Measurements from ENCODE around the gene ALDH4A1. TPM values are rescaled to one million over a fixed set of nuclear protein-coding genes. Genes with fewer than 3 reads are reported as not detected.

Gene ALDH4A1
- total RNA-seq, 4 donors from 2014 or later = 16.5 to 25.8 (median 22.1) TPM

DNA sequence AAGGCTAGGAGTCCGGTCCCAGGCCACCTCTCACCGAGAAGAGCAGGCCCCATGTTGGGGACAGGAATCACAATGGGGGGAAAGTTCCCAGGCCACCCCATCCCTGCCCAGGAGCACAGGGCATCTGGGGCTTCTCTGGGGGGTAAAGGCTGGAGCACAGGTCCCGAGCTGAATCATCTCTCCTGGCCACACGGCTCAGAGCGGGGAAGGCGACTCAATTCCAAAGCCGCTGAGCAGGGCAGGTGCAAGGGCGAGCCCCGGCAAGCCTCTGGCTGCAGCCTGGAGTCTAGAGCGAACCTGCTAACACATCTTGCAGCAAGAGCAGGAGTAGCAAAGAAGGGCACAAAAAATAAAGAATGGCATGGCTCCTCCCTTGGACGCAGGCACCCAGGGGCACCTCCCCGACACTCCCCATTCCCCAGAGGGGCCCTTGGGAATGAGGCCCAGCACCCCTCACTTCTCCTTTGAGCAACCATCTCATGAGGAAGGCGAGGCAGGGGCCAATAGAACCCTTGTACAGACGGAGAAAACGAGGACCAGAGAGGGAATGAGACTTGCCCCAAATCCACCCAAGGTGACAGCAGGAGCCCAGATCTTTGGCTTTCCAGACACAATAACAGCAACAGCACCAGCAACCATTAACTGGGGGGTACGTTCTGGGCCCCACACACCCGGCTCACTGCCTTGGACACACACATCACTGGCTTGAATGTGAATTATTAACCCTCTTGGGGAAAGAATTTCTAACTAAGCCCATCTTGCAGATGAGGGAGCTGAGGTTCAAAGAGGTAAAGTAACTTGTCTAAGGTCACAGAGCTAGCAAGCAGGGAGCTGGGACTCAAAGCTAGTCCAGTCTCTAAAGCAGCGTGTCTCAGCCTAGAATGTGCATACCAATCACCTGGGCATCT is 20.7 kb upstream of the ALDH4A1 start:
- TF ChIP-seq, protein P1, sequence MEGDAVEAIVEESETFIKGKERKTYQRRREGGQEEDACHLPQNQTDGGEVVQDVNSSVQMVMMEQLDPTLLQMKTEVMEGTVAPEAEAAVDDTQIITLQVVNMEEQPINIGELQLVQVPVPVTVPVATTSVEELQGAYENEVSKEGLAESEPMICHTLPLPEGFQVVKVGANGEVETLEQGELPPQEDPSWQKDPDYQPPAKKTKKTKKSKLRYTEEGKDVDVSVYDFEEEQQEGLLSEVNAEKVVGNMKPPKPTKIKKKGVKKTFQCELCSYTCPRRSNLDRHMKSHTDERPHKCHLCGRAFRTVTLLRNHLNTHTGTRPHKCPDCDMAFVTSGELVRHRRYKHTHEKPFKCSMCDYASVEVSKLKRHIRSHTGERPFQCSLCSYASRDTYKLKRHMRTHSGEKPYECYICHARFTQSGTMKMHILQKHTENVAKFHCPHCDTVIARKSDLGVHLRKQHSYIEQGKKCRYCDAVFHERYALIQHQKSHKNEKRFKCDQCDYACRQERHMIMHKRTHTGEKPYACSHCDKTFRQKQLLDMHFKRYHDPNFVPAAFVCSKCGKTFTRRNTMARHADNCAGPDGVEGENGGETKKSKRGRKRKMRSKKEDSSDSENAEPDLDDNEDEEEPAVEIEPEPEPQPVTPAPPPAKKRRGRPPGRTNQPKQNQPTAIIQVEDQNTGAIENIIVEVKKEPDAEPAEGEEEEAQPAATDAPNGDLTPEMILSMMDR (IDR thresholded peaks at IDR 0.05) = no peak
- TF ChIP-seq POLR2A (IDR thresholded peaks at IDR 0.05) = no peak
- DNase-seq (ENCODE audit: low spot score in 2 of 2) = no peak
- intact Hi-C loops (cut with DNase I; ENCODE audit: low total_unique reads) = no loop called here
- whole genome bisulfite sequencing, 2 donors = 42 to 53% methylated on average over 17 to 18 of the region's 18 CpGs
- H3K4me3 ChIP-seq (ENCODE audit: low read depth, poor library complexity, severe bottlenecking) = no peak overlapping the region

DNA sequence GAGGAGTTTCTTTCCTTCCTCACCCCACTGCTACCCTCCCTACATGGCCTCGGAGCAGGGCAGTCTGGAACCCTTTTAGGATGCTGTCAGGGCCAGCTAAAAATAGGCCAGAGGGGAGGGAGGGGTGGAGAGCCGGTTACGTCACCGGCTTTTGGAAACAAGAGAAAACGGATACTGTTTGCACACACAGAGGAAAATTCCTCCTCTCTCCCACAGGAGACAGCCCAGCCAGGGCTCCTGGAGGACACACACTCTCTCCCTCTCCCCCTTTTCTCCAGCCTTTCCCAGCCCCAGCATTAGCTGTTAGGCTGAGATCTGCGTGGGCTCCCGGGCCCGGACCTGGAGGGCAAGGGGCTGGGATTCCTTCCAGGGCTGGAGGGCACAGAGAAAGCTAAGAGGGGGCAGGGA is 20.0 kb upstream of the ALDH4A1 start:
- no peak overlapping the region for H3K4me3 ChIP-seq (ENCODE audit: low read depth, poor library complexity, severe bottlenecking)
- TF ChIP-seq, protein P1 (IDR thresholded peaks at IDR 0.05) = no peak
- no peak for TF ChIP-seq POLR2A (IDR thresholded peaks at IDR 0.05)
- WGBS, 2 donors = 11 to 19% methylated on average over 8 of the region's 8 CpGs
- peak; percentile 75 to 95 for DNase-seq (ENCODE audit: low spot score in 2 of 2)
- intact Hi-C loops (cut with DNase I; ENCODE audit: low total_unique reads) = no loop called here

DNA sequence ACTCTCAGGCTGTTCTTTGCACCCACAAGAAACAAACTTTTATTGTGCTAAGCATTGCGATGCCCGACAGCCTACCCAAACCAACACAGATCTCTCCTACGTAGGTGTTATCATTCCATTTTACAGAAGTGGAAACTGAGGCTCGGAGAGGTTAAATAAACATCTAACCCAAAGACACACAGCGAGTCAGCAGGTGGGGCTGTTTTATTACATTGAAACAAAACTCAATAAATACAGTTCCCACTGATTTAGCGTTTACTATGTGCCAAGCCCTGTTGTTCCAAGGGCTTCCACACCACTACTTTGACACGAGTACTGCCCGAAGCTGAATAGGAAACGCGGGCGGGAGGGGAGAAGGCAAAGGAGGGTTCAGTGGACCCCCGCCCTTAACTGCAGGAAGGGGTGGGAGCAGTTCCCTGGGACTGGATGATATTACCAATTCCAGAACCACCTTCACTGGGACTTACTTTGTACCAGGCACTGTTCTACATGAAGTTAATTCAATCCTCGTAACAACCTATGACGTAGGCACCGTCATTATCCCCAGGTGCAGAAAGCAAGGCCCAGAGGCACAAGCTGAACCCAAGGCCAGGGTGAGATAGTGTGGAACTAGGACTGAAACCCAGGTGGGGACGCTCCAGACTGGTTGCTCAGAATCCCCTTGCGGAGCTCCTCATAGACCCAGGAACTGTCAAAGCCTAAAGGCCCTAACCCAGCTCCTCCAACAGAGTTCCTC is 19.3 kb upstream of the ALDH4A1 start:
- DNase-seq (ENCODE audit: low spot score in 2 of 2) = no peak
- intact Hi-C loops (cut with DNase I; ENCODE audit: low total_unique reads) = no loop called here
- 50 to 51% methylated on average over 17 of the region's 17 CpGs for WGBS, 2 donors
- H3K4me3 ChIP-seq (ENCODE audit: low read depth, poor library complexity, severe bottlenecking) = no peak overlapping the region
- TF ChIP-seq, protein P1 (IDR thresholded peaks at IDR 0.05) = no peak
- TF ChIP-seq POLR2A (IDR thresholded peaks at IDR 0.05) = no peak

DNA sequence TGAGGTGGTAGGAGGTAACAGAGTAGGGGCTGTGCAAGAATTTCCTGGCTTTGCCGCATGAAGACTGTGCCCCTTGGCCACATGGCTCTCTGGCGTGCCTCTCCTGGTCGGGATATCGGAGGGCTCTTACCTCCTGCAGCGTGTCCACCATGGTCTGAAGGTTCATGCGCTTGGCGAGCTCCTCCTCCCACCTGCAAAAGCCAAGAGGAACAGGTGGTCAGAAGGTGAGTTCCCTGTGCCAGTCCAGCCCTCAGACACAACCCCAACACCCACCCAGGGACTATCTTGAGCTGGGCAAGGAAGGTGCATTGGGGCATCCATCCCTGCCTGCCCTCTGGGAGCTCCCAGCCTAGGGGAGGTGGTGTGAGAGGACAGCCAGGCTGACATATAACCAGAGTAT is 18.6 kb upstream of the ALDH4A1 start:
- 84 to 89% methylated on average over 7 of the region's 7 CpGs for WGBS, 2 donors
- no peak for DNase-seq (ENCODE audit: low spot score in 2 of 2)
- TF ChIP-seq, protein P1 (IDR thresholded peaks at IDR 0.05) = no peak
- TF ChIP-seq POLR2A (IDR thresholded peaks at IDR 0.05) = no peak
- intact Hi-C loops (cut with DNase I; ENCODE audit: low total_unique reads) = no loop called here
- H3K4me3 ChIP-seq (ENCODE audit: low read depth, poor library complexity, severe bottlenecking) = no peak overlapping the region

DNA sequence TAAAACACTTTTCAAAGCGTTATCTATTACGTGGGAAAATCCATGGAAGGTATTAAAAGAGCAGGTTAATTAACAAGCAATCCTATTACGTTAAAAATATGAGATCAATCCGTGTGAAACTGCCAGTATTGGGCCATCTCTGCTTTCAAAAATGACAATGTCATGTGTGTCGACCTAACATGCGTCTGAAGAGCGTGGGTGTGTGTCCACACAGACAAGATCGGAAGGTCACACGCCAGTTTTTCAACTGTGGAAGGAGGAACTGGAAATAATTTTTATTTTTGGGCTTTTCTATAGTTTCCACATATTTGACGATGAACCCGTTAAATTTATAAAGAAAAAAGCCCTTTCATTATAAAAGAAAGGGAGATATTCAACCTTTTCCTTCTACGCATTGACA is 17.6 kb upstream of the ALDH4A1 start:
- TF ChIP-seq POLR2A (IDR thresholded peaks at IDR 0.05) = no peak
- TF ChIP-seq, protein P1 (IDR thresholded peaks at IDR 0.05) = no peak
- intact Hi-C loops (cut with DNase I; ENCODE audit: low total_unique reads) = no loop called here
- 77 to 84% methylated on average over 12 of the region's 12 CpGs for WGBS, 2 donors
- DNase-seq (ENCODE audit: low spot score in 2 of 2) = no peak
- no peak overlapping the region for H3K4me3 ChIP-seq (ENCODE audit: low read depth, poor library complexity, severe bottlenecking)

Measured in lower leg skin (tissue), 4 donors.